NCI-H2107 (cell line): ENCODE measurements around the gene POLR1H.

Experiments
- DNase-seq: peaks from one replicate; lab custom pipeline; 2025; lab: John Stamatoyannopoulos, UW

POLR1H gene

DNA sequence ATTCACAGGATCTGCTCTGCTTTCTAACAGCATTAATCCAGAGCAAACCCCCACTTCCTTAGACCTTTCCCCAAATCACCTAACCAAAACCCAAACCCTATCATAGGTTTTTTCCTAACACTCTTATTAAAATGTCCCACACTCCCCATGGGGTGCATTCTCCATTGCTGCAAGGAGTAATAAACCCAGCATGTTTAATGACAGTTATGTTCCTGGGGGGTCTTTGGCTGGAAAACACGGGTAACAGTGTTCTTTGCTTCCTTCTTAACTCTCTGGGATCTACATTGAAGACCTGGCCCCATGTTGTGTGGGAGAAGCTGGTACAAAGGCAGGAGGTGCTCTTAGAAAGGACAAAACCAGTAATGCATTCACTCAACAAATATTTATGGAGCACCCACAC, 35.8 kb downstream of the POLR1H start:
- no peak for DNase-seq

- DNase-seq = no peak
These were observed 37.1 kb downstream of the POLR1H start for GRCh38 chr6:30097902-30098768.

GRCh38 chr6:30100154-30100553, 39.1 kb downstream of the POLR1H start:
- no peak for DNase-seq

DNA sequence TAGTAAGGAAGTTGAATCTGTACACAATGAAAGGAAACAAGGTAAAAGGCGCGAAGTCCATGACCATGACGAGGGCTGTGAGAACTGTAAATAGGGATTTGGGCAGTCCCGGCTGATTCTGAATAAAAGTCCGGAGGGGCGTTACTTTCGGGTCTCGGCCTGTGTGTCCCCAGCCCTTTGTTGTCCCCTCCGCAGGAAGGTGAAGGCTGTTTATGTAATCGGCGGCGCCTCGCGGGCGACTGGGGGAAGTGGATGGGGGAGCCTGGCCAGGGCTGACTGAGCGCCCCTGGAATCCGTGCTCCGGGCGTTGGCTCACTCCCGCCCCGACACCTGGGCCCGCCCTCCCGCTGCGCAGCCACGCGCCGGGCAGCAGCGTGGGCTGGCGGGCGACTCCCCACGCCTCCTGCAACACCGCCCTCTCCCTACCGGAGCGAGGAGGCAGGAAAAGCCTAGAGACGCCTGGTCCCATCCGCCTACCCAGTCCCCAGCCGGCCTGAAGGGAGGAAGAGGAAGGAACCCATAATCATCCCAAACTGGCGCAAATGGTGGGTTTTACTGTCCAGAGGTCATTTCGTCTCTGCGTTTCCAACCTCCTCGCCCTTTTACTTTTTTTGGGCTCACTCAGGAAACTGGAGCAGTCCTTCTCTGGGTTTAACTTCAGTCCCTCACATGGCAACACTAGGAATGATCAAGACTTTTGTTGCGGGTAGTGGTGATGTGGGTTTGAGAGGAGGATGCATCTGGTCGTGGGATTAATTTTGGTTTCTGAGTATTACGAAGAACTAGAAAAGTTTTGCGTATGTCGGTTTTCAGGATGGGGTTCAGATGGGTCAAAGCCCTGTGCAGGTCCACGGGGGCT, 39.7 kb downstream of the POLR1H start:
- DNase-seq = no peak

DNA sequence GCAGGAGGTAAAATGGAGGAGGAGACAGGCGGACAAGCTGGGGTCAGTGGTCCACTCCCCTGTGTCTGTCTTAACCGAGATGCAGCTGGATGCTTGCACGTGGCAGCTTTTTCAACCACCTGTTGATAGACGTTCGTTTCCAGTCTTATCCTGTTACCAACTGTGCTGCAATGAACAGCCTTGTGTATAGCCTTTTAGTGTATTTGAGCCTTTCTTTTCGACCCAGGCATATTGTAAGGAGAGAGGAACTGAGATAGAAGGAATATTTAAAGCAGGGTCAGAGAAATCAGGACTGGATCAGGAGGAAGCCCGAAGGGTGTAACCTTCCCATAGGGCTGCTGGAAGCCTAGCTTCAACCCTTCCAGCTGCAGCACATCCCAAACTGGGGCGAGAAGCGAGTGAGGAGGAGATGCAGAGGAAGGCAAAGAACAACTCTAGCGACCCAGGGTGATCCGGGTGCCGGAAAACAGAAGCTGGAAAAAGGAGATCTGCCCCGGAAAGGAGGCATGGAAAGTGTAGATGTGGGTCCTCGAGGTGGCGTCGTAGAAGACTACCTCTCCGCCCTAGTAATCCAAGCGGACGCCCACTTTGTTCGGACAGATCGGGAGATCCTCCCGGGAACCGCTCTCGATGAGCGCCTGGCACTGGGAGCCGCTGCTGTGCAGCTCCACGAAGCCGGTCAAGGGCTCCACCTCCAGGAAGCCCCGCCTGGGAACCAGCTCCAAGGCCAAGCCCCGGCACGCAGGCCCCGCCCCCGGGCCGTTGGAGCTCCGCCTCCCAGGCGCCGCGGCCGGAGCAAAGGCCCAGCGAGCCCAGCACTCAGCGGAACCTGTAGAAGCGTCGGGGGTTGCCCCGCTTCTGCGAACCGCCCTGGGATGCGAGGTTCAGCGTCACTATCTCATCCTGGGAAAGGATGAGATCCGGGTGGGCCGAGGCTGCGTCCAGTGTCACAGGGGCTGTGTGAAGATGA, 40.7 kb downstream of the POLR1H start:
- DNase-seq = peak; percentile 7

DNA sequence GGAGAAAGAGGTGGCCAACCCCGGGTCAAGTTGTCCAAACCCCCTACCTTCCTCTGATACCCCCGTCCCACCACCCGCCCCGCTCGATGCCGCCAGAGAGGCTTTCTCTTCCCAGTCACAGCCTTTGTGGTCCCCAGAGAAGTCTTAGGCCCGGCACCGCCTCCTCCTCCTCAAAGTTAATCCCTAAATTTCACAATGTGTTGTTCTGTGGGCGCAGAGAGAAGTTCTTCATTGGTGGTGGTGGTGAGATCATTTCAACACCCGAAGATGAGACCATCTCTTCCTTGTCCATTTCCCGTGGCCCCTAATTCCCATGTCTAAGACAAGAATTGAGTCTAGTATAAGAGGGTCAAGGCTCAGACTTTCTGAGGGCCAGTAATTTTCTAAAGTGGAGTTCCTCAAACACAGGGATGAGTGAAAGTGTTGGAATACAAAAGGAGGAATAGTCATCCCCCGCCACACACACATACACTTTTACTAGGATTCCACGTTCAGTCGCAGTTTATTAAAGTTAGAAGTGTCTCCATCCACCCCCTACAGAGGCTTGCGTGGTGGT, 41.4 kb downstream of the POLR1H start:
- no peak for DNase-seq

DNA sequence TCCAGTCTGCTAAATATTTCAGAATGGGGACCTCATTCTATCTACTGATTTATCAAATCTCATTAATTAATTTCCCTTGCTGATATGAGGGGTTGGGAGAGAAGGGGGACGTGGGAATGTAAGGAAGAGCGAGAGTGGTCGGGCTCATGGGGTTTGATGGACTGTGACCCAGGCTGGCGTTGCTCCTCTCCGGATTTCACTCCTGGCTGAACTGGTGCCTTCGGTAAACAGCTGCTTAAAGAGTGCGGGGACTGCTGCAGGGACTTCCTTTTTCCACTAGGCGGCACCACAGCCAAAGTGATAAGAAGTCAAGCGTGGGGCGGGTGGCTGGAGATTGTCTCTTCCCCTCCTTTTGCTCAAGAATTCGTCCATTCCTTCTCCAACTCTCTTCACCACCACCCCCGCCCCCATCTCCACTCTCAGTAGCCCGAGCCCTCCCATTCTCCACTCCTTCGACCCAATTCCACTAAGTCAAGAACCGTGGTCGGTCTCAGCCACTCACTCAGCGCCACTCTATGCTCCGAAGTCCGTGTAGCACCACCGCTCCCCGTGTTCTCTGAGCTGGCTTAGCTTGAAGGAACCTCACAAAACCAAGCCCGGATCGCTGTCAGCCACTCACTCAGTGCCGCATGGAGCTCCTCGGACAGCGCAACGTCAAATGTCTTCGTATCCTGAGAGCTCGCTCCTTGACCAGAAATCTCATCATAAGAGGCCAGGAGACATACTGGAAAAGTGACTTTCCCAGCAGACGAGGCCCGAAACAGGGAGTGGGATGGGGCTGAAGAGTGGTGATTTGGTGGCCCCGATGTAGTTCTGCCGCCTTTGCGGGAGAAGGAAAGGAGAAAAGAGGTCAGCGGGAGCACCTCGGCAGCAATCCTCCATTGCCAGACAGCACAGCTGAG, 42.2 kb downstream of the POLR1H start:
- DNase-seq = peak; percentile 21

- no peak for DNase-seq
These were observed 42.8 kb downstream of the POLR1H start for GRCh38 chr6:30103872-30104179.

DNA sequence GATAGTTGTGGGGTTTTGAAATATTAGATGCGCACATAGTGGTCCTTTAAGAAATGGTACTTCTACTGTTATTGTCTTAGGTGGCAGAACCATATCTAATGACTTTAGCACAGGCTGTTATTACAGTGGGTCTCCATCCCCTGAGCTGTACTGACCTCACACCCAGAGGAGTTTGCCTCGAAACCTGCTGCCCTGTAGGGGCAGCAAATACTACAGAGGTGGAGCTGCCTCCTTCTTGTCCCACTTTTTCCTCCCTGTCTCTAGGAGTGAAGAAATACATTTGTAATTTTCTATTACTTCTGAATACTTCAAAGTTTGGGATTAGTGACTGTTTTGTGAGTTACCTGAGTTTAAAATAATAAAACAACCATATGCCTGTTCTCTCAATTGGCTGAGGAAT, 43.6 kb downstream of the POLR1H start:
- no peak for DNase-seq

DNA sequence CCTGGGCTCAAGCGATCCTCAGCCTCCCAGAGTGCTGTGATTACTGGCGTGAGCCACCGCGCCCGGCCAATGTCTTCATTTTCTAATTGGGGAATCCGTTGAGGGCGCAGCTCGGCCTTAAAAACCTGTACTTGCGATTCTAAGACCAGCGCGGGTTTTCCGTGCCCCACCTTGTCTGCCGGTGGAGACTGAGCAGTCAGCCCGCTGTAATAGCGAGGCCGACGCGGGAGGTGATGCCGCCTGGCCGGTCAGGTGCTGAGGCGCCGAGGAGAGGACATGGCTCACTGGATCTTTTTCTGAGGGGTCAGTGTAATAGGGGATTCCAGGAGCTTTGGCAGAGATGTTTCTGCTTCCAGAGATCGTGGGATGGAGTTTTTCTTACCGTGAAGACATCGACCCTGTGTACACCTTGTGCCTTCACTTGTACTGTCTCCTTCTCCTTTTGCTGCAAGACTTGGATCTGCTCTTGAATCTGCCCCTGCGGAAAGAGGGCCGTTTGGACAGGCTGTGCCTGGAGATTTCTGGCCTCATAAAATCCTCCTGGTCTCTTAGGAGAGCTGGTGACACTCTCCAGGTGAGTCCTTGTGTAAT, 50.3 kb downstream of the POLR1H start:
- no peak for DNase-seq

GRCh38 chr6:30112402-30112994, 51.4 kb downstream of the POLR1H start:
- no peak for DNase-seq

GRCh38 chr6:30113003-30113759, 52.1 kb downstream of the POLR1H start, which contains the start of gene TRIM31:
Gene TRIM31 (minus strand): TSS chr6:30113090. CDS start chr6:30112805, 285 bp downstream.
- DNase-seq = no peak

DNA sequence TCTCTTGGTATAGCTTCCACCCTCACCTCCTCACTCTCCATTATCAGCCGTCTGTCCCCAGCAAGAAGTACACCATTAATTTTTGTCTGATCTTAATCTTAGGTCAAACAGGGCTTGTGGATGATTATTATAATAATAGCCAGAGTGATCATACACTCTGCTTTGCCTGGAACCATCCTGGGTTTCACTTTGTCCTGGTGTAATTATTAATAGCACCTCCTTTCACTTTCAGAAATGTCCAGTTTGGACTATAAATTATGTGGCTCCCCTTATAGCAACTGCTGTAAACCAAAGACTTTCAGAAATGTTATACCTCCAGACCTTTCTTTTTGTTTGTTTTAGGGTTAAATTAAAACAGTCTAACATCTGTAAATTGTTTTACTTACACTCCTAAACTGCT, 52.8 kb downstream of the POLR1H start:
- DNase-seq = no peak
